Stimulated activated naive CD8-positive, alpha-beta T cell treated with anti-CD3 and anti-CD28 coated beads, Interleukin-15, Interleukin-2, amounts not matched to agents 100 U/mL and 50 U/mL, for 24 hours (primary cell): ENCODE results near the gene RMP24.
"Not testable (repeated sequence)": the region's sequence is repeated elsewhere in the genome, so short reads cannot be mapped to it uniquely, and the experiment has no call there.

ENCODE experiments used
- ATAC-seq: fragments of 150-1000 bp; cut with Tn5 transposase; one replicate; pipeline ENCODE4 v1.10.0; 2021
- DNase-seq: peaks from one replicate; pipeline ENCODE4 v3.0.0; 2021

RMP24 gene

DNA sequence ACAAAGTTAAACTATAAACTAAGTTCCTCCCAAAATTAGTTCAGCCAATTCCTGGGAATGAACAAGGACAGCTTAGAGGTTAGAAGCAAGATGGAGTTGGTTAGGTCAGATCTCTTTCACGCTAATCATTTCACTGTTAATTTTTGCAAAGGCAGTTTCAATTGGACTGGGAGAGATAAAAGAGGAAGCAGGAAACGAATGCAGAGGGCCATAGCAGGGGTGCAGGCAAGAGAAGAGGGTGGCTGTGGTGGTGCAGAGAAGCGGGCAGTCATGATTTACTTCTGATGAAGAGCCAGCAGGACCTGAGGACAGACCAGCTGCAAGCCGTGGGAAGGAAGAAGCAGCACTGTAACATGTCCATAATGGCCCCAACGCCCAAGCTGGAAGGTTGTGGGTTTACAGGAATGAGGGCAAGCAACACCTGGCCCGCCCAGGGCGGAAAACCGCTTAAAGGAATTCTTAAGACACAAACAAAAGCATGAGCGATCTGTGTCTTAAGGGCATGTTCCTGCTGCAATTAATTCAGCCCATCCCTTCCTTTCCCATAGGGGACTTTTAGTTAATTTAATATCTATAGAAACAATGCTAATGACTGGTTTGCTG, 4.1 kb upstream of the RMP24 start:
- DNase-seq (no peak), ATAC-seq (no peak)

DNA sequence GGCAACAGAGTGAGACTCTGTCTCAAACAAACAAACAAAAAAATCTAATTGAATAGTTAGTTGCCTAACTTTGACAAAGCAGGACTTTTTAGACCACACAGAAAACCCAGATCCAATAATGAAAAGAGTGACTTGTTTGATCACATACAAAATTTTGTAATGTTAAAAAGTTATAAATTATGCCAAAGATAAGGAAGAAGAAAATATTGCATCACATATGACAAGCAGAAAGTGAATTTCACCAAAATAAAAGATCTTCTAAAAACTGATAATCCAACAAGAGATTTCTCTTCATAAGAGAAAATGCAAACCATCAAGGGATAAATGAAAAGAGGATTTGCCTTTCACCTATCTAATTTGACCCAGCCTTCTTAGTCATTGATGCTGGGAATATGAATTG, 2.8 kb upstream of the RMP24 start:
- DNase-seq (no peak), ATAC-seq (no peak)

DNA sequence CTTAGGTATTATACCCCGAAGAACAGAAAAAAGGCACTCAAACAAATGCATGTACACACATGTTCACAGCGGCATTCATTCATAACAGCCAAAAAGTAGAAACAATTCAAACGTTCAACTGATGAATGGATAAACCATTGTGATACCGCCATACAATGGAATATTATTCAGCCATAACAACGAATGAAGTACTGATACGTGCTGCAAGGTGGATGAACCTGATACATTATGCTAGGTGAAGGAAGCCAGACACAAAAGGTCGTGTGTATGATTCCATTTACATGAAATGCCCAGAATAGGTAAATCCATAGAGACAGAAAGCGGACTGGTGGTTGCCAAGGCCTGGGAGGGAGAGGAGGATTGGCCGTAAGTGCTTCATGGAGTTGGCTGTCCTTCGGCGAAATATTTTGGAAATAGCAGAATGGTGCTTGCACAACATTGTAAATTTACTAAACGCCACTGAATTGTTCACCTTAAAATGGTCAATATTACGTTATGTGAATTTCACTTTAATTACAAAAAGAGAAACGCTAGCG, 750 bp upstream of the RMP24 start:
- DNase-seq (no peak), ATAC-seq (no peak)

DNA sequence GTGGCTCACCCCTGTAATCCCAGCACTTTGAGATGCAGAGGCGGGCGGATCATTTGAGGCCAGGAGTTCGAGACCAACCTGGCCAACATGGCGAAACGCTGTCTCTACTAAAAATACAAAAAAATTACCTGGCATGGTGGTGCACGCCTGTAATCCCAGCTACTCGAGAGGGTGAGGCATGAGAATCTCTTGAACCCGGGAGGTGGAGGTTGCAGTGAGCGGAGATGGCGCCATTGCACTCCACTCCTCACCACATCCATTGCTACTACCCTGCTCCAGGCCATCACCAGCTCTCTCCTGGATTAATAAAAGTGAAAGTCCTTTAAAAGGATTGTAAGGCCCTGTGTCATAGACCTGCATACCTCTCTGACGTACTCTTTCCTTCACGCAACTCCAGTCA, 1.2 kb downstream of the RMP24 start:
- no peak for DNase-seq
- no peak for ATAC-seq

DNA sequence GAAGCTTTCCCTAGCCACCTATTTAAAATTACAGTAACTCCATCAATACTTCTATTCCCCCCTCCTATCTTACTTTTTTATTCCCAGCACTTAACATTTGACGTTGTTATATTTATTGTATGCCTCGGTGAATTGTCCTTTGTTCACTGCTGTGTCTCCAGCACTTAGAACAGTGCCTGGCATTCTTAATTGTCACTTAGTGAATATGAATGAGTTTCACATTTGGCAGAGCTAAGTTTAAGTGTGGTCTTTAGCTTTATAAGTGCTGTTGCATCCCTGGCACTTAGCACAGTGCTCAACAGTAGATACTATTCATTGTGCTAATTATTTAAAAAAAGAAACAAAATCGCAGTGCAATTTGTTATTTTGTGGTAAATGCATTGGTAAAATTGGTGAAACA, 1.7 kb downstream of the RMP24 start:
- DNase-seq (no peak), ATAC-seq (no peak)

DNA sequence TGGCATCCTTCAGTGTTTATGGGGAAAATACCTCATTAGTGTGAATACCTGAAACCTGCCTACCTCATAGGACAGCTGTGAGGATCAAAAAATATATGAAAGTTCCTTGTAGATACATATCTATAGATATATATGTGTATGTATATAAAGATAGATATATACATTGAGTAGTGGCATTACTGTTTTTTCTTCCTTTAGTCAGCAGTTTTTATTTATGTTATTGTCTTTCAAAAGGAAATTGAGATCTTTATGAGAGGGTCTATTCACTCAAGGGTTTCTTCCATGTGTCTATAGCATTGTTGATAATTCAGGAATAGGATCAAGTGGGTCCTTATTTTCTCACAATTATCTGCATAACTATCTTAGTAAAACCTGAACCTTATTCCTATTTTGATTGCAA, 6.6 kb downstream of the RMP24 start:
- DNase-seq (no peak), ATAC-seq (no peak)

DNA sequence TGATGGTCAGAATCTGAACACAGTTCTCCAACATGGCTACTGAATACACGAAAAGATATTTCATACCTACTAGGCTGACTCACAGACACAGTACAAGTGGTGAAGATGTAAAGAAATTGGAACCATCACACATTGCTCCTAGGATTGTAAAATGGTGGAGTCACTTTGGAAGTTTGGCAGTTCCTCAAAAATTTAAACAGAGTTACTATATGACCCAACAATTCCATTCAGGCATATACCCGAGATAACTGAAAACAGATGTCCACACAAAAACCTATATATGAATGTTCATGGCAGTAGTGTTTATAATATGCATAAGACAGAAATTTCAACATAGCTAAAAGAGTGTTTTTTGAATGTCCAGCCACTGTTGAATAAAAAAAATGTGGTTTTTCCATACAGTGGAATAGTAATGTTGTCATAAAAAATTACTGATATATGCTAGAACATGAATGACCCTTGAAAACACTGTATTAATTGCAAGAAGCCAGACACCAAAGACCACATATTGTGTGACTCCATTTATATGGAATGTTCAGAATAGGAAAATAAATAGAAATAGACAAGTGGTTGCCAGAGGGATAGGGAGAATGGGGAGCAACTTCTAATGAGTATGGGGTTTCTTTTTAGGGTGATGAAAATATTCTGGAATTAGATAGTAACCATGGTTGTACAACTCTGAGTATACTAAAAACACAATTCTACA, 10.1 kb downstream of the RMP24 start:
- ATAC-seq = no peak
- no peak for DNase-seq

DNA sequence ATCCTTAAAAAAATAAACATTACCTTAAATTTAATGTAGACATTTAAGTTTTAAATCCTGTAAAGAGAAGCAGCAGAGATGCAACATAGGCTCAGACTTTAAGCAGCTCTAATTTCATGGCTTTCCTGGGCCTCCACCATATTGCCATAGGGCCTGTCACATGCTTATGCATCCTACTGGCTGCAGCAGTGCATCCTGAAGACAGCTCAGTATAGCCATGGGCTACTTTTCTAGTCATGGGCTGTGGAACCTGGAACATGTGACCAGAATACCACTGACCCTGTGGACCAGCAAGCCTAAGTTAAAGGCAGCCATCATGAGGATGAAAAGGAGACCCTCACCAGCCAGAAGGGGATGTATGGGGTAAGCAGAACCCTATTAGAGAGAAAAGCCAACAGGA, 10.7 kb downstream of the RMP24 start:
- no peak for ATAC-seq
- no peak for DNase-seq

DNA sequence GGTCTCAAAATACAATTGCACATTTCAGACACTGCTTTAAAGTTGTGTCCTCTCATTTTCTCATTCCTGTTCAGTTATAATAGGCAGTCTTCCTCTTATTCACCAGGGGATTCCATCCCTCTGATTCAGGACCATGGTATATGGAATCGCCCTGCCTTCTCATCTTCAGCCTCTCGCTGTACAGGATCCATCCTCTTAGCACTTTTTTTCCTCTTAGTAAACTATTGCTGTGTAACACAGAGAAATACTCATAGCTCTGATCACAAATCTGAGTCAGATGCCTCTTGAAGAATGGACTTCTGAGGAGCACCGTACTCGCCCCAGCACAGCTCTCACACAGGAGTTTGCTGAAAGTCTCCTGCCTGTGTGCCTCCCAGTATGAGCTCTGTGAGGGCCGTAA, 11.3 kb downstream of the RMP24 start:
- no peak for DNase-seq

DNA sequence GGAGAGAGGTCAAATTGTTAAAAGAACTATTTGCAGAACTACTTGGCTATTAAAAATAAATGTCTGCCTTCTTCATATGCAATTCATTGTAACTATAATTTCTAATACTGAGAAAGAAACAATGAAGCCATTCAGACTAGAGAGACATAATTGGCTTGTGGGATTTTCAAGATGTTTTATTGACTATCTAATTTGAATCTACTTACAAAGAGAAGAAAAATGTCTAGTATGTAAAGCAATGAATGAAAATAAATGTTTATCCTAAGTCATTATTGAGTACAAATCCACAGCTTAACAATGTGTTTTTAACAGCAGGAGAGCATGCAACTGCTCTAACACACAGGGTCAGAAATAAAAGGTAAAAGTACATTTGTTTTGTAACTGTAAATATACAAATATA, 19.2 kb downstream of the RMP24 start:
- no peak for ATAC-seq
- no peak for DNase-seq

More for the DNA sequence above, 11.3 kb downstream of the RMP24 start:
- no peak for ATAC-seq

DNA sequence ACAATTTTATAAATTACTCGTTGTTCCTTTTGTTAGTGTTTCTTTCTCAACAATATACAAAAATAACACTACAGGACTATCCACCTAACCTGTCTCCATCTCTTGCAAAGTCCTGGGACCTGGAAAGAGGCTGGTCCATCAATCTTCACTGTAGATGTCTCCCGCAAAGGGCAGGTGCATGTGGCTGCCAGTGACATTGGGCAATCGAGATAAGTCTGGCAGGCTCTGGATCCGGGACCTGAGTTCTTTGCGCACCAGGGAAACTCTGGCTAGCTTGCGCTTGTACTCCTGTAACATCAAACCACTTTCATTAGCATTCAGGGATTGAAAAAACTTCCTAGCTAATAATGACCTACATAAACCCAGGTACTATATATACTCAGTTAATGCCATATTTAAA, 20.5 kb downstream of the RMP24 start:
- DNase-seq = no peak
- ATAC-seq = no peak

DNA sequence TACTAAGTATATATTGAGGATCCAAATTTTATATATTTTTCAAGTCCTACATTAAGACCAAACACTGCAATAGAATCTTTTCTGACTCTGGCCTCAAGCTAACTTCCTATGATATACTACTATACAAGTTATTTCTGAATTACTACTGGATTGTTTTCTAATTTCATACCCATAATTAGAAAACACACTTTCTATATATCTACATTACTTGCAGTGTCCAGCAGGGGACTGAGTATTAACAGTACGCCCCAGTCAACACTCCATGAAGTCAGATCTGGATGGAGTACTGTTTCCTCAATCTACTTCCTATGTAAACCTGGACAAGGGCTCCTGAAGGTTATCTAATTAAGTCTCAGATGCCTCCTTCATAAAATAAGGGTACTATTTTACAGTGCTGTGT, 26.5 kb downstream of the RMP24 start:
- DNase-seq (no peak), ATAC-seq (no peak)

DNA sequence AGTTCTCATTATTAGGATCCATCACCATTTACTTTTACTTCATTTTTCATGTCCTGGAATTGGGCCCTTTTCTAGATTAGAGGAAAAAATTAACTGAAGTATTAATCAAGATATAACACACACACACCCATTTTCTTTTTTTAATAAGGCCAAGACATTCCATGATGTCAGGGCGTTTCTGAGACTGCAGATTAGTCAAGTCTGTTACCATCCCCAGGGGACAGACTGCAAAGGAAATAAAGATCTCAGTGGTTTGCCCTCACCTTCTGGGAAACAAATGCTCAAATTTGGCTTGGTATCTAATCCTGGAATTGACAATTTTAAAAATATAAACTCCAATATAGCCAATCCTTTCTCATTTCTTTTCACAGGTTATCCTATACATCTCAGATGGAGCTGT, 27.4 kb downstream of the RMP24 start:
- no peak for ATAC-seq
- no peak for DNase-seq

DNA sequence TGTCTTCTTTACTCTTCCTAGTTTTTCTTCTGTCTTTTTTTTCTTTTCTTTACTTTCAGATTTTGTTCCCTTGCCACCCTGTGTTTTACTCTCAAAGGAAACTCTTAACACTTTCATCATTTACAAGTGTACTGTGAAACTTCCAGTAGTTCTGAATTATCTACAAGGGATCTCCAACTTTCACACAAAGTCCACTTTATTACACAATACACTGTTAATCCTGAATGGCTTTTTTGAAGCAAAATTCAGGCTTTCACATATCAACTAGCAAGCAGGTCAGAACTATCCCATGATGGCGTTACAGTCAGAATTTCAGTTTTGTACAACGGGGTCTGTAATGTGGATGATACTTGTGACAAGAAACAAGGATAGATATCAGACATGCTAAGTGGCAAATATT, 34.5 kb downstream of the RMP24 start:
- ATAC-seq (no peak), DNase-seq (no peak)

DNA sequence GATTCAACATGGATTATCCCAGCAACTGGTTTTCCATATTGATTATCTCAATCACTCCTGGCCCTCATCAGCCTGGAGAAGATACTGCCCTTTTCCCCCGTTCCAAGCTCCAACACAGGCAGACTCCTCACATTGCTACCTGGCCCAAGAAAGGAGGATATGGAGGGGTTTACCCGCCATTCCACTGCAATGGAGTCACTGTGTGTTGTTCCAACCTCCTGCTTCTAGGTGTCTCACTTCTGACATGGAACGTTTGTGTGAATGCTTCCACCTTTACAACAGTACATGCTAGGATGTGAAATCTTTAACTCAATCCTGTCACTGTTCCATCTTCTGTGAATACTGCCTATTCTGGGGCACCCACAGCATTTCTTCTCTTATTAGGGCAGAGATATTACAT, 36.7 kb downstream of the RMP24 start:
- ATAC-seq = no peak
- no peak for DNase-seq

DNA sequence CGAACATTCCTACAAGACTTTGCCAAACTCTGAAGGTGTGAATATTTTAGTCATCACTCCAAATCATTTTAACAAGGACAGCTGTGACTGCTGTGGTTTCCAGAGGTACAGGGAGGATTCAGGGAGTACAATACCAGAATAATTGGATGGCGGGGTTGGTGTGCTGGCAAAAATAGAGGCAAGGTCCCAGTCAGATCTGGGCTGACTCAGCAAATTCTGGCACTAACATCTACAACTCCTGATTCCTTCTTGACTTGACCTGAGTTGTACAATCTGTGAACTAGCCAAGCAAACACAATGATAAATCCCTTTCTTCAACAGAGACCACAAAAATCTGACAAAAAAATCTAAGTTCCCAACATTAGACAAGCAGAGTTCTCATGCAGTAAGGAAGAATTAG, 40.4 kb downstream of the RMP24 start:
- ATAC-seq = no peak
- no peak for DNase-seq

DNA sequence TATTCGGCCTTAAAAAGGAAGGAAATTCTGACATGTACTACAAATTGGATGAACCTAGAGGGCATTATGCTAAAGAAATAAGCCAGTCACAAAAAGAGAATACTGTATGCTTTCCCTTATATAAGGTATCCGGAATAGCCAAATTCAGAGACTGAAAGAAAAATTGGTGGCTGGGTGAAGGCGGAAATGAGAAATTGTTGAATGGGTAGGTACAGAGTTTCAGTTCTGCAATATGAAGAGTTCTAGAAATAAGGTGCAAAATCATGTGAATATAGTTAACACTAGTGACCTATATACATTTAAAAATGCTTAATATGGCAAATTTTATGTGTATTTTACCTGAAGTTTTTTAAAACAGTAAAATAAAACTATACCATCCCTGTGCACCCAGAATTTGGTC, 43.1 kb downstream of the RMP24 start:
- no peak for ATAC-seq
- DNase-seq = no peak

DNA sequence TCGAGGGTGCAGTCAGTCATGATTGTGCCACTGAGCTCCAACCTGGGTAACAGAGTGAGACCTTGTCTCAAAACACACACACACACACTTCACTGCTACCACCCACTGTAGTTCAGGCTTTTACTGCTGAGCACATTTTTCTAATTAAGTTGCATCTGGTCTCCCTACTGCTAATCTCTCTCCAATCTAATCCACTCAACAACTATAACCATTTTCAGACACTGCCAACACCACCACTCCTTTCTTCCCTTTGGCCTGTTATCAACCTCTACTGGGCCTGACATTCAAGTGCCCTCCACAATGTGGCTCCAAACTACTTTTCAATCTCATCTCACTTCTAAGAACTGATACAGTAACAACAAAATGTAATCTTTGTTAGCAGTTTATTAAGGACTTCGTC, 44.8 kb downstream of the RMP24 start:
- DNase-seq (no peak), ATAC-seq (no peak)

DNA sequence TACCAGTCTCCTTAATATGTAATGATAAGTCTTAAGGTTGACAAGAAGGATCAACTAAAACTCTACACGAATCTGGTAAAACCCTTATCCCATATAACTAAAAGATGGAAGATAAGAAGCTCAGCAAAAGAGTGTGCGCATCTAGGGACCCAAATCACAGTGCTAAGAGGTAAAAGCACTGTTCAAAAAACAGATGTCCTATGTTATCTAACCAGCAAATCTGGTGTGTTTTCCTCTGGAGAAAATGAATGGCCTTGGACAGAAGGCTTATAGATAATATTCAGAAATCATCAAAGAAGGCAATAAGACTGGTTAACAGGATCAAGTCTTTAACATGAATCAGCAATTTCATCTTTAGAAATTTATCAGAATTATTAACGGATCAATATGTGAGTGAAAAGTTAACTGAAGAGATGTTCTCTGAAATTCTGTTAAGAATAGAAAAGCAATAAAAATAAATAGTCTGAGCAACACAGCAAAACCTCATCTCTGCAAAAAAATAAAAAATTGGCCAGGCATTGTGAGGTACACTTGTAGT, 47.8 kb downstream of the RMP24 start:
- DNase-seq (no peak), ATAC-seq (no peak)

DNA sequence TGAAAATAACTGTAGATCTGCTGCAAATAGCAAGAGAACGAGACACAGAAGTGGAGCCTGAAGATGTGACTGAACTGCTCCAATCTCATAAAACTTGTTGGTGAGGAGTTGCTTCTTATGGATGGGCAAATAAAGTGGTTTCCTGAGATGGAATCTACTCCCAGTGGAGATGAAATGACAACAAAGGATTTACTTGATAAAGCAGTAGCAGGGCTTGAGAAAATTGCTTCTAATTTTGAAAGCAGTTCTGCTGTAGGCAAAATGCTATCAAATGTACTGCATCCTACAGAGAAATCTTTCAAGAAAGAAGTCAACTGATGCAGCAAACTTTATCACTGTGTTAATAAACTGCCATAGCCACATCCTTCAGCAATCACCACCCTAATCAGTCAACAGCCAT, 50.9 kb downstream of the RMP24 start:
- no peak for DNase-seq
- no peak for ATAC-seq

DNA sequence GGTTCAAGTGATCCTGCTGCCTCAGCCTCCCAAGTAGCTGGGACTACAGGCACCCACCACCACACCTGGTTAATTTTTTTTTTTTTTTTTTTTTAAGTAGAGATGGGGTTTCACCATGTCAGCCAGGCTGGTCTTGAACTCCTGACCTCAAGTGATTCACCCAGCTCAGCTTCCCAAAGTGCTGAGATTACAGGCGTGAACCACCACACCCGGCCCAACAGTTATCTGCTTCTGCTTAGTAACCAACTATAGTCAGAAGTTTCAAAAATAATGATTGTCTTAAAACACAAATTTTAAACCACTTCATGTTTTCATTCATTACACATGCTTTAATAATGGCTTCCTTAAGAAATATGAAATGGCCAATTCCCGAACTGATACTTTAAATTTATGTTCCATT, 51.8 kb downstream of the RMP24 start:
- not testable (repeated sequence) for ATAC-seq, DNase-seq

DNA sequence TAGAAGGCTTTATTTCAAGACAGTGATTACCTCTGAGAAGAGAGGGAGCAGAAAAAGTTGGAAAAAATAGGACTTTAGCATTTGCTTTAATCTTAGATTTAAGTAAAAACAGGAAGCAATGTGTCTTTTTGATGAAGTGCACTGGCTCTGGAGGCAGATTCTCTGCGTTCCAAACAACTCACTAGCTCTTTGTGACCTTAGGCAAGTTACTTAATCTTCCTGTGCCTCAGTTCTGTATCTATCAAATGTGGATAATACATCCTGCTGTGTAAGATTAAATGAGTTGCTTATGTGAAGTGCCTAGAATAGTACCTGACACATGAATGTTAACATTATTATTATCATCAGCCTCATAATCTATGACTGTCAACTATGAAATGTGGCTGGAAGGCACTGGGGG, 52.5 kb downstream of the RMP24 start:
- no peak for ATAC-seq
- no peak for DNase-seq

DNA sequence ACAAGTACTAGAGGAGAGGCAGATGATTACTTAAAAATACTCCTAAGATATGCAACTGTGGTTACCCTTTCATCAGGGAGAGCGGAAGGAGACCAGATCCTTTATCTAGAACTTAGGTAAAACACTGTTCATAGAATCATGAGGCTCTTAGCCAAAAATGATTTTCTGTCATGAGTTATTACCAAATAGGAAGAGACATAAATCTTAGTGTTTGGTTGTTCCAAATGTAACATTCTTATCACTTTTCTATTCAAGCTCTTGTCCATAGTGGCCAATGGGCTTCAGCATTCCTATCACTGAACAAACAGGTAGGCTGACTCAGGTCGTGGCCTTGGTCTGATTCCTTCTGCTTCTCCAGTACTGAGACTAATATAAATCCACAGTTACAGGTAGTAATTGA, 56.4 kb downstream of the RMP24 start:
- DNase-seq (no peak), ATAC-seq (no peak)
